IPS-NIHi7 (cell line): ENCODE data around the gene ZNRF1.
"Not testable (repeated sequence)": the region's sequence is repeated elsewhere in the genome, so short reads cannot be mapped to it uniquely, and the experiment has no call there.

ENCODE experiments used
- DNase-seq: peaks from one replicate; pipeline ENCODE4 v3.0.0; 2012; ENCODE audit warnings: mixed read lengths; ENCODE audit errors: extremely low spot score

The ZNRF1 gene

GRCh38 chr16:75112734-75113491, 114.1 kb downstream of the ZNRF1 start:
- DNase-seq = peak; percentile 19

DNA sequence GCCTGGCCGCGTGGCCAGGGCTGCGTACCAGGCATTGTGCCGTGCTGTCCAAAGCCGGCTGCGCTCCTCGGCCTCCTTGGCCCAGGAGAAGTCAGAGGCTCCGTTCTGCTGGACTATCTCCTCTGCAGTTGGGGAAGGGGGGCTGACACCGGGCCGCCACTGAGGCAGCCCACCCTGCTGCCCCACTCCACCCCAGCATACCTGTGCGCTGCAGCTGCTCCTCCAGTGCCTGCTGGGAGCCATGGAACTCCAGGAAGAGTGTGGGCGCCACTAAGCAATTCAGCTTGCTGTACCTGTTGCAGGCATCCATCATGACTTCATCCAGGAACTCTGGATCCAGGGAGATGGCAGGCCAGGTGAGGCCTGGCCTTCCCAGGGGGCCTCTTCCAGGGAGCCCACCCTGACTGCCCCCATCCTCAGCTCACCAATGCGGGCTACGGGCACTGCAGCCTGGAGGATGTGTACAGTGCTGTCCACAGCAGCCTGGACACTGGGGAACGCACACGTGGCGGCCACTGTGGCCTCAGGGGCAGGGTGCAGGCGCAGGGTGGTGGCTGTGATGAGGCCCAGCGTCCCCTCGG, 114.8 kb downstream of the ZNRF1 start:
- DNase-seq = peak; percentile 1

DNA sequence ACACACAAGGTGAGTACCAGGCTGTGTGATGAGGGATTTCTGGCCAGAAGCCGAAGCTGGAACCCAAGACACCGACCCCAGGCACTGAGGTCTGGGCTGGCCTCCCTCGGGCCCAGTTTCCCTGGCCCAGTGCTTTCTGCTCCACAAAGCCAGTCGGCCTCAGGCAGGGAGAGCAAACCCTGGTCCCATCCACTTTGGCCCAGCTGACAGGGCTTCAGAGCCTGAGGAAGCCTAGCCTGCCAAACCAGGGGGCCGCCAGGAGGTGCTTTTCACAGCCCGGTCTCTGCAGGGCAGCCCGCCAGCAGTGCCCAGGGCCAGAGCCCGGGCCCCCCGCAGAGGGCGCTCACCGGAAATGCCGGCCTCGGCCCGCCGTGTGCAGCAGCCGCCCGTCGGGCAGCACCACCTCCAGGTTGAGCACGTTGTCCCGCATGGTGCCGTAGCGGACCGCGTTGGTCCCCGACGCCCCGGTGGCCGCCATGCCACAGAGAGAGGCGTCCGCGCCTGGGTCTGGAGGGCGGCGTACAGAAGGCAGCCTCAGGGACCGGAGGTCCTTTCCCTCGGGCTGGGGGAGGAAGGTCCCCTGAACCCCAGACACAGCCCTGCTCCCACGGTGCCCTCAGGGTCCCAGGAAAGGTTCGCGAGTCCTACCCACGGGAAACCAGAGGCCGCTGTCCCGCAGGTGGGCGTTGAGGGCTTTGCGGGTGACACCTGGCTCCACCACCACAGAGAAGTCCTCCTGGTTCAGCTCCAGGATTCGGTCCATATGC, 115.5 kb downstream of the ZNRF1 start:
- no peak for DNase-seq

DNA sequence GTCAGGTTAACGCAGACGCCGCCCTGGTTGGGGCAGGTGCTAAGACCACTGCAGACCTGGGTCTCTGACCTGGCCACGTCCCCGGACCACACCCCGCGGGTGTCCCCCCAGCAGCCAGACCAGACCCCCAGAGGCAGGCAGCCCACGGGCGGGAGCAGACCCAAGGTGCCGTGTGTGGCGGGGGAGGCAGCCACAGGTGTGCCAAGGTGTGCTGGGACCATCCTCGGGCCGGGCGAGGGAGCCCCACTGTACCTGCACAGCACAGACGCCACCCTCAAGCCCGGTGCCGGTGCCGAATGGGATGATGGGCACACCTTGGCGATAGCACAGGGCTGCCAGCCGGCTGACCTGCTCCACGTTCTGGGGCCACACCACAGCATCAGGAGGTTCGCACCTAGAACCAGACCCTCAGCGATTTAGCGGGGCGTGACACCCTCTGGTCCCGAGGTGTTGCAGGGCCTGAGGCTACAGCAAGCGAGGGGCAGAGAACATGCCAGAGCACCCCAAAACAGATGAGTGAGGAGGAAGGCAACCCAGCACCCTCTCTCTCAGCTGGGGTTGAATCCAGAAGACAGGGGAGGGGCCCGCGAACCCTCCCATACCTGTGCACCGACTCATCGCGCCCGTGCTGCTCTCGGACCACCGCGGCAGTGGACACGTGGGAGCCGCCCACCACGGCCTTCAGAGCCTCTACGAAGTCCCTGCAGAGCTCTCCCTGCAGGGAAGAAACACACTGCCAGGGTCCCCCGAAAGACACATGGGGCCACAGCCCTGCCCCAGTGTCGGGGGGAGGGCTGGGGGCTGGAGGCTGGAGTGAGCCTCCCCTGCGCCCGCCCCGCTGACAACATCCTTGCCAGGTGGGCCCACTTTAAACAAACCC, 116.4 kb downstream of the ZNRF1 start:
- DNase-seq = no peak

DNA sequence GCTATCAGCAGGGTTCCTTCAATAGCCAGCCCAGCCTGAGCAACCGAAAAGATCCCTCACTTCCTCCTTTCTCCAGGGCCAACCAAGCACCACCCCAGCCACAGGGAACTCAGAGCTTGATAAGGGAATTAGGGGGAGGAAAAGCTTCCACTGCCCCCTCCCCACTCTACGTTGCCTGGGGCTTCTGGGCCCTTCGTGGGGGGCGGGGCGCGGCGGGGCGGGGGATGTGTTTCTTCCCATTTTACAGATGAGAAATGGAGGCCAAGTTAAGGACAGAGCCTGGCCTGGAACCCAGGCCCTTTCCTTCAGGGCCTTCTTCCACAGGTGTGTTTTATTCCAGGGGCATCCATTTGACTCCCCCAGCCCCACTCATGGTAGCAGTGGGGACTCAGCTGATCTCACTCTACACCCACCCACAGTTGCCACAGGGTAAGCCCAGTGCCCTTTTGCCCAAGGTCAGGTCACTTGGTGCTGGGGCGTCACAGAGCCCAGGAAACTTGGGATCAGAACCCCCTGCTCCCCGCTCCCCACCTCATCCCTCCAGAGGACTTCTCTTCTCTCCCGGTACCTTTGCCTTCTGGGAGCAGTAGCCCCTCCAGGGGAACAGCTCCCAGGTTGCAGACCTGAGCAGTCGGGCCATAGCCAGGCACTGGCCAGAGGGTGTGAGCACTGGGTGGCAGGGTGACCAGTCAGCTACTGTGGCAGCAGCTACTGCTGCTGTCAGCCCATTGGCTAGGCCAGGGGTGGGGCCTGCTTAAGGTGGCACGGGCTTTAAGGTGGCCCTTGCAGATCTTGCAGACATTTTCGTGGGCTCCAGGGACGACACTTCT, 117.5 kb downstream of the ZNRF1 start, which contains the start of gene LDHD:
Gene LDHD (minus strand): TSS at position 700 of the 830 bp plus-strand sequence. CDS start 60 bp downstream, at position 640.
- DNase-seq = peak; percentile 82

DNA sequence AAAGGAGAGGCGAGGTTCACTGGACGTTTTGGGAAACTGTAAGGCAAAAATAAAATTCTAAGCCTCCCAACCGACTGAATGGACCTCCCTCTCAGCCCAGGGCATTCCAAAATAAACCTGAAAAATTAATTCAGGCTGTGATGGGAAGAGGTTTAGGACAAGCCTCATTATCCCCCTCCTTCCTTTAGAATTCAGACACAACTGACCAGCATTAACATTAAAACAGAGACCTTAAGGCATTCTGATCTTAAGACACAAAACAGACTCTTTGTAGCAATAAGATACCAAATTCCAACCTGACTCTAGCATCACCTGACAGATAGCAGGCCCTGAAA, 118.1 kb downstream of the ZNRF1 start:
- DNase-seq = no peak

- no peak for DNase-seq
These were observed 120.2 kb downstream of the ZNRF1 start for GRCh38 chr16:75118943-75119539.

- DNase-seq = no peak
These were observed 121.4 kb downstream of the ZNRF1 start for GRCh38 chr16:75120253-75120652.

DNA sequence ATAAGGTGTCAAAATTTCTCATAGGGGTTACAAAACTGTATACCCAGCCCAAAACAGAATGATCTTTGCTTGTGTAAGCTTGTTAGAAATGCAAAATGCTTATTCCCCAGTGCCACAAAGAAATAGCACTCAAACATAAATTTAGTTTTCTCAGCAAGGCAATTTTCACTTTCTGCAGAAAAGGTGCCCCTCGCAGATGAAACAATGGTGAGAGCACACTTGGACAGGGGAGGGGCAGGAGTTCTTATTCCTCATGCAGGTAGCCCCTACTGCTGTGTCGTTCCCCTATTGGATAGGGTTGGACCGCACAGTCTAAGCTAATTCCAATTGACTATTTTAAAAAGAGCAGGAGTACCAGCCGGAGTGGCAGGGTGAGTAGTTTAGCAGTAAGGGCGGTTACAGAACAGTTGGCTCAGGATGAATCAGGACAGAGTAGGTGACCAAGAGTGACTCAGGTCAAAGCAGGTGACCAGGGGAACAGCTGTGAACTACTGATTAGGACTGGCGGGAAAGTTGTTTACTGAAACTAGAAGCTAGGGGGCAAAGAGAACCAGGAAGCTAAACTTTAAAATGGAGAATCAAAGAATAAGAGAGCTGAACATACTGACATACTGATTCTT, 123.2 kb downstream of the ZNRF1 start:
- no peak for DNase-seq

GRCh38 chr16:75122609-75123008, 123.8 kb downstream of the ZNRF1 start:
- no peak for DNase-seq

DNA sequence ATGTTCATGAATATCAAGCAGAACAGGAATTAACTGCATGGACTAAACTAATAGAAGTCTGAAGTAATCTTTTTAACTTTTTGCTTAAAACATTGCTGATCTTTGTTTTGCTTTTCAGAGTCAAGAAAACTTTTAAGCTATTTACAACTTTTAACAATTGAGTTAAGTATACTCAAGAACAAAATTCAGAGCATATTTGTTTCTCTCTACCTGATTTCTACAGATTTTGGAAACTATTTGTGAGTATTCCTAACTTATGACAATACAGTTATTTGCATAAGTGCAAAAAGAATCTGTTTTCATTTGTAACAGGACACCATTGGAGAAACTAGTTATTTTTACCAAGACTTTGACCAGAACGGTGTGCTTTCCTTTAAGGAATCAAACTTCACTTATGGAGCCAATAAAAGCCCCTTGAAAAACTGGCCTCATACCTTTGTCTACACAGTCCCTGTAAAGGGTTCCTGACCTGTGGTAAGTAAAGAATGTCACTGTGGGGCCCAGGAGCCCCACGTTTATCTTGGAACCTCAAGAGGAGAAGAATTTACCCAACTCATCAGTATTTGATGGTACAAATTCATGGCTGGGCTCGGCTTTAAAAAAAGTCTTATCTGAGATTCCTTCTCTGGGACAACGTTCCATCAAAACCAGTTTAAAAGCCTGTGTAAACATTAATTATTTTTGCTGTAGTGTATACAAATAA, 129.0 kb downstream of the ZNRF1 start:
- DNase-seq = no peak

DNA sequence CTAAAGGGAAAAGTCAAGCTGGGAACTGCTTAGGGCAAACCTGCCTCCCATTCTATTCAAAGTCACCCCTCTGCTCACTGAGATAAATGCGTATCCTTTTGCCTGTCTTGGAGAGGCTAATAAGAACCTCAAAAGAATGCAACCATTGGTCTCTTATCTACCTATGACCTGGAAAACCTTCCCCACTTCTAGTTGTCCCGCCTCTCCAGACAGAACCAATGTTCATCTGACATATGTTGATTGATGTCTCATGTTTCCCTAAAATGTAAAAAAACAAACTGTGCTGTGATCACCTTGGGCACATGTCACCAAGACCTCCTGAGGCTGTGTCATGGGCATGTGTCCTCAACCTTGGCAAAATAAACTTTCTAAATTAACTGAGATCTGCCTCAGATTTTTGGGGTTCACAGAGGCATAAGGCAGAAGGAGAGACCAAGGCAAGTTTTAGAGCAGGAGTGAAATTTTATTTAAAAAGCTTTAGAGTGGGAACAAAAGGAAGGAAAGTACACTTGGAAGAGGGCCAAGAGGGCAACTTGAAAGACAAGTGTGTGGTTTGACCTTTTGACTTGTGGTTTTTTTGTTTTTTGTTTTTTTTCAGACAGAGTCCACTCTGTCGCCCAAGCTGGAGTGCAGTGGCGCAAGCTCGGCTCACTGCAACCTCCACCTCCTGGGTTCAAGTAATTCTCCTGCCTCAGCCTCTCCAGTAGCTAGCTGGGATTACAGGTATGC, 130.8 kb downstream of the ZNRF1 start:
- DNase-seq = not testable (repeated sequence)

DNA sequence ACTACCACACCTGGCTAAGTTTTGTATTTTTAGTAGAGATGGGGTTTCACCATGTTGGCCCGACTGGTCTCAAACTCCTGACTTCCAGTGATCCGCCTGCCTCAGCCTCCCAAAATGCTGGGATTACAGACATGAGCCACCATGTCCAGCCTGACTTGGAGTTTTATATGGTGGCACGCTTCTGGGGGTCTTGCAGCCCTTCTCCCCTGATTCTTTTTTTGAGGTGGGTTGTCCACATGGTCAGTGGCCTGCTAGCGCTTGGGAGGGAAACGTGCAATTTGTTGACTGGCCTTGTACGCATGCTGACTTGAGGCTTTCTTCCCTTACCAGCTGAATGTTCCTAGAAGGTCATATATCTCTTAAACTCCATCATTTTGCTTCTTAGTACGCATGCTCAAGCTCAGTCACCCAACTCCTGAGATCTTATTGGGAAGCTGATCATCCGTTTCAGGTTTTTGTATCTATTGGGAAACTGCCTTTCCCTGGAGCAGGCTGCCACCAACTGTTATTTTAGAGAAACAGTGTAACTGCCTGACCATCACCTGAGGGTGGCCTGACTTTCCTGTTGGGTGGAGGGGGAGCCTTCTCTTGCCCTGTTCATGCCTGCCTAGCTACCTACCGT, 131.4 kb downstream of the ZNRF1 start:
- DNase-seq = peak; percentile 14

- peak; percentile 9 for DNase-seq
These were observed 132.3 kb downstream of the ZNRF1 start for GRCh38 chr16:75131081-75131480.

- no peak for DNase-seq
These were observed 139.4 kb downstream of the ZNRF1 start for GRCh38 chr16:75138233-75138632.

GRCh38 chr16:75138636-75139035, 139.8 kb downstream of the ZNRF1 start:
- DNase-seq = peak; percentile 51

GRCh38 chr16:75139498-75139897, 140.7 kb downstream of the ZNRF1 start:
- no peak for DNase-seq

DNA sequence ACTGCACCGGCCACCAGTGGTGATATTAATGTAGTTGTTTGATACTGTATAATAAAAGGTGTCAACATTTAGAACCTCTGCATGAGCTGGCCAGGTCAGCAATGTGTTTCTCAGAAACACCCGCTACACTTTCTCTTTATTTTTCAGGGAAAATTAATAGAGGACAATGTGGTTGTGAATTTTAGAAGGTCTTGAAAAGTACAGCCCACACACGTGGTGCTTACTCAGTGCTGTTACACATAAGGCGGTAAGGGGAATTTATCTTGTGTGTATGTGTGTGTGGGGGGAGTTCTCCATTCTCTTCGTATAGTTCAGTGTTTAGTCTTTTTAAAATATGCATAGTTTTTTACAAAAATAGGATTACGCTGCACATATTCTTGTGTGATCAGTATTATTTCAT, 145.1 kb downstream of the ZNRF1 start:
- DNase-seq = no peak
